Amniotic stem cell (primary cell): ENCODE measurements around the gene HRH2.

Experiments used
- DNase-seq: peaks from one replicate; lab custom pipeline; 2025; lab: John Stamatoyannopoulos, UW

The HRH2 gene

GRCh38 chr5:175692996-175693710, 35.3 kb downstream of the HRH2 start:
- no peak for DNase-seq

GRCh38 chr5:175693741-175694140, 35.9 kb downstream of the HRH2 start:
- no peak for DNase-seq

DNA sequence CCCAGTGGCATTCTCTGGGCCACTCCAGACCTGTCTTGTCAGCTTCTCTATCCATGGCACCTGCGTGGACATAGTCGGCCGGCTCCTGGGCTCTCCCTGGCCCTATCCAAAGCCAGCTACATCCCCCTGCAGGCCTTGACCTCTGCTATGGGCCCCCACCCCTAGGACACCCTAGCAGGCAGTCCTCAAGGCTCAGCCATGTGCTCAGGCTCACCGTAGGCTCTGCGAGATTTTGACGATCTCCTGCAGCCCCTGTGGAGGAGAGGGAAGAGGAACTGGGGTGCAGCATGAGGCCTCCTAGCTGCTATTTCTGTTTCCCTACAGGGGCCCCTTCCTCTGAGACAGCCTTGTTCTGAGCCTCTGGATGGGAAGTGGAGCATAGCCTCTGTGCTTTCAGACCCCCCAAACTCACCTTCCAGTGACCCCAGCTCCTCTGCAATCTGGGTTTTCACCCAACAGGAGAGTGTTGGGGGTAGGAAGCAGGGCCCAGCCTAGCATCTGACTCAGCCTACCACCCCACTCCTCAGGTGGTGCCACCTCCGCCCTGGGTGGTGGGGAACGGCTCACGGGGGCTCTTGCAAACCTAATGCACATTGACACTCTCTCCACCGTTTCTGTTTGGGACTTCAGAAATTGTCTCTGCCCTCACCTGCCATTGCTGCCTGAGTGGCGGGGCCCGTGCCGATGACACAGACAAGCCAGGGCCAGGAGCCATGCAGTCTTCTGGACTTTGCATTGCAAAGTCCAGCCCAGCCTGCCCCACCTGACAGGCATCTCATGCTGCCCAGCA, 36.7 kb downstream of the HRH2 start:
- no peak for DNase-seq

GRCh38 chr5:175695161-175696126, 37.6 kb downstream of the HRH2 start:
- no peak for DNase-seq

GRCh38 chr5:175696139-175696854, 38.4 kb downstream of the HRH2 start:
- no peak for DNase-seq

GRCh38 chr5:175696855-175697198, 39.0 kb downstream of the HRH2 start:
- no peak for DNase-seq

GRCh38 chr5:175697846-175698245, 40.0 kb downstream of the HRH2 start:
- no peak for DNase-seq

DNA sequence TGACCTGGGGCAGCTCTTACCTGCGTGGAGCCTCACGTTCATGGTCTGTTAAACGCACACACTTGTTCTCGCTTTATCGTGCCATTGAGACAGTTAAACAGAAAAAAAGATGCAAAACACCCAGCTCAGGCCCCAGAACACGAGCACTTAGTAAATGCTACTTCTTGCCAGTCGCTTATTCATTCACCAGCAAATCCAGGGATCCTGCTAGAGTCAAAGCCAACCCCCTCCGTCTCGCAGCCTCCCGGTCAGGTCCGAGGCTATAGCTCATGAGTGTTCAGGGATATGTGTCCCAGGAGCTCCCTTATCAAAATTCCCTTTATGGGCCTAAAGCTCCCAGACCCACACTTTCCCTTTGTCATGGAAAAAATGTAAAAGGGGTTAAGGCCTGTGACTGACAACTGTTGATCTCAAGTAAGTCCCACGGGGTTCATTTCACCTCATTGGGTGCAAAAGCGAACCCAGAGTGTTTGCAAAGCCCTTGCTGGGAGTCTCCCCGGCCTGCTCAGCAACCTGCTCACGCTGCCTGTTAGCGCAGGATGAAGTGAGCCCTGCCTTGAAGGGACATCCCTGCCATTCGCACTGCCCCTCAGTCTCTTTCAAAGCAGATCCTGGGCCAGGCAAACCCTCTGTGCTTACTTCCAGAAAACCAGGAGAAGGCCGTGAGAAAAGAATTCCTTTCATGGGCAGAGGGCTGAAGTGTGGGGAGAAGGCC, 40.7 kb downstream of the HRH2 start:
- no peak for DNase-seq

DNA sequence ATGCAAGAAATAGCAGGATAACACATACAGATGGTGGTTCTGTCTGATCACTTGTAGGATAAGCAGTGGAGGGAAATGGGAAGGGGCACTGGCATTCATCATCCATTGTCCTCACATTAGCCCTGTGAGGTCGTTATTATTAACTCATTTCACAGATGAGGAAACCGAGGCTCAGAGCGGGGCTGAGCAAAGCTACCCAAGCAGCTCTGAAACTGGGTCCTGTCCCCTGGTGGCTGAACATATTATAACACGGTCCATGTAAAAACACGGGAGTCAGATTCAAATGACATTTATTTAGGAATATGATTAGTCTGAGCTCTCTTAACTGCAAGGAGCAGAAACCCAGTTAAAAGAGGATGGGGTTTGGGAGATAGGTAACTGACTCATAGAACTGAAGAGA, 43.1 kb downstream of the HRH2 start:
- no peak for DNase-seq

DNA sequence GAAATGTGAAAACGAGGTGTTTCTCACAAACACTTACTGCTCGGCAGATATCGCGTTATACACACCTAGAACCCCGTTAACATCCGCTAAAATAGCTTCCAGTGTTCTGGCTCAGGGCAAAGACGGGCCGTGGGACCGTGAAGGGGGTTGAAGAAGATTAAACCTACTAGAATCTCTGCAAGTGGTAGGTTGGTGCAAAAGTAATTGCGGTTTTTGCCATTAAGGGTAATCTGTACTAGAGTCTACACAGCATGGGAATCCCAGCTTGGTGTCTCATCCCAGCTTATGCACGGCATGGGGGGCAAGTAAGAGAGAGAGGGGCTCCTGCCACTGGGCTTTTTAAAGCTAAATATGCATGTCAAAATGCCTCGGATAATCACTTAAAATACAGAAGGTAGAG, 43.9 kb downstream of the HRH2 start:
- DNase-seq, result no peak

- no peak for DNase-seq
Observed at GRCh38 chr5:175706499-175706898, 48.6 kb downstream of the HRH2 start.

GRCh38 chr5:175707751-175708375, 50.0 kb downstream of the HRH2 start:
- DNase-seq, result no peak

- no peak for DNase-seq
Observed at GRCh38 chr5:175709276-175709781, 51.5 kb downstream of the HRH2 start.

GRCh38 chr5:175710326-175710725, 52.5 kb downstream of the HRH2 start:
- no peak for DNase-seq

GRCh38 chr5:175711031-175711430, 53.2 kb downstream of the HRH2 start:
- DNase-seq, result no peak

- no peak for DNase-seq
Observed at GRCh38 chr5:175711472-175712312, 53.8 kb downstream of the HRH2 start.

DNA sequence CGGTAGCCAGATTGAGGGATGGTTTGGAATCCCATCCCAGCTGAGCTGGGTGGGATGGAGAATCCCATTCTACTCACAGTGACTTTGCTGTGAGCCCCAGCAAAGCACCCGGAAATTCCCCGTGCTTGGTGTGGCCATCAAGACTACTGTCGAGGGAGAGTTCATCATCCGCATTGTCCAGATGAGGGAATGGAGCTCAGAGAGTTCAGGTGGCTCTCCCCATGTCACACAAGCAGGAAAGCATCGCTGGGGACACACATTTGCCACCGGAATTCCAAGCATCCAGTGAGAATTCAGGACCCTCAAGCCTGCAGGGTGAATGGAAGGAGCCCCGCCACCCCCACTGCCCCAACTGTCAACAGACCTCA, 54.4 kb downstream of the HRH2 start:
- DNase-seq, result no peak

GRCh38 chr5:175712681-175713085, 54.8 kb downstream of the HRH2 start:
- DNase-seq, result no peak

GRCh38 chr5:175713930-175714329, 56.1 kb downstream of the HRH2 start:
- no peak for DNase-seq
